HG02623 (cell line): ENCODE measurements around the gene BRAT1.
"Not testable (repeated sequence)": the region's sequence is repeated elsewhere in the genome, so short reads cannot be mapped to it uniquely, and the experiment has no call there.

ENCODE experiments used
- ATAC-seq: cut with Tn5 transposase; IDR thresholded peaks from one replicate; pipeline ENCODE4 v1.9.1; 2021; ENCODE audit warnings: moderate library complexity; ENCODE audit not compliant: unreplicated experiment

BRAT1 gene

DNA sequence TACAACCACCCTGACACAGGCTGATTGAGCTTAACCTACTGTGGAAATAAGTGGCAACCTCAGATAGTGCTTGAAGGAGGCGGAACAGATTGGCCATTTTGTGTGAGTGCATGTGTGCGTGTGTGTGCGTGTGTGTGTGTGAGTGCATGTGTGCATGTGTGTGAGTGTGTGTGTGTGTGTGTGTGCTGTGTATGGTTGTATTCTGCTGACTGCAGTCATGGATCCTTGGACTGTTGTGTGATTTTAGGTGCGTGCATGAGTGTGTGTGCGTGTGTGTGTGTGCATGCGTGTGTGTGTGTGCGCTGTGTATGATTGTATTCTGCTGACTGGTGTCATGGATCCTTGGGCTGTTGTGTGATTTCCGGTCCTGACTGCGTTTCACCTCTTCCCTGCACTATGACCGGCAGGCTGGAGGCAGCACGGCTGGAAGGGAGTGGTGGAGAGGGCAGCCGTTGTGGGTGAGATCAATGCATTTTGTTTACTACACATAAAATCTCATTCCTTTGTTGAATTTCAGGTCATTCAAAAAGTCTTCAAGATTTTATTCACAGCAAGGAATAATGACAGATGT lies 9.7 kb upstream of the BRAT1 start:
- ATAC-seq, result no peak

DNA sequence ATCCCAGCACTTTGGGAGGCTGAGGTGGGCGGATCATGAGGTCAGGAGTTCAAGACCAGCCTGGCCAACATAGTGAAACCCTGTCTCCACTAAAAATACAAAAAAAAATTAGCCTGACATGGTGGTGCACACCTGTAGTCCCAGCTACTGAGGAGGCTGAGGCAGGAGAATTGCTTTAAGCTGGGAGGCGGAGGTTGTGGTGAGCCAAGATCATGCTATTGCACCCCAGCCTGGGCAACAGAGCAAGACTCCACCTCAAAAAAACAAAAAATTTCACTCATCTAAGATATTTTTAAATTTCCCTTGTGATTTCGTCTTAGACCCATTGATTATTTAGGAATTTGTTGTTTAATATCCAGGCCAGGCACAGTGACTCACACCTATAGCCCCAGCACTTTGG lies 8.6 kb upstream of the BRAT1 start:
- not testable (repeated sequence) for ATAC-seq

DNA sequence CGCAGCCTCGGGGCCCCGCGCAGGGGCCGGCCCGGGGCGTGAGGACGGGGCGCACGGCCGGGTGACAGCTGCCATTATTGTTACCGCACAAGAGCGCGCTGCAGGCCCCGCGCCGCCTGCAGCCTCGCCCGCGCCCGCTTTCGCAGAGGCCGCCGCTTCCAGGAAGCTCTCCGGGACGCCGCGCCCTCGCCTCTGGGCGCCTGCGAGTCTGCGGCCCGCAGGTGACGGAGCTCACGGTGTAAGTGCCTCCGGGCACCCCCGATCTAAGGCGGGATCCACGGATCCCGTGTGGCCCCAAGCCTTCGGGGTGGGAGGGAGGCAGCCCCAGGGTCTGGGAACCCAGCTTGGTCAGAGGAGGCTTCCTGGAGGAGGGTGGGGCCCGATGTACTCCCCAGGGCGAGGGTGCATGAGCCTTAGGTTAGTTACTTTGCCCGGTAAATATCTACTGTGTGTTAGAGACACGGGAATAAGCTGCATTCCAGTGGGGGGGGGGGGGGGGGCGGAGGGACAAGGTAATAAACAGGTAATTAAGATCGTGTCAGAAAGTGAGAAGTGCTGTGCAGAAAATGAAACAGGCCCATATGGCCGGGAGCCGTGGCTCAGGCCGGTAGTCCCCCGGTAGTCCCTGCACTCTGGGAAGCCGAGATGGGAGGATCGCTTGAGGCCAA lies 4.1 kb upstream of the BRAT1 start:
- peak; percentile 5 for ATAC-seq

- peak; percentile 54 for ATAC-seq
These were observed 3.4 kb upstream of the BRAT1 start, which contains the start of gene IQCE for GRCh38 chr7:2558629-2559282. IQCE (plus strand) TSS chr7:2558979; CDS start chr7:2559182, 203 bp downstream.

DNA sequence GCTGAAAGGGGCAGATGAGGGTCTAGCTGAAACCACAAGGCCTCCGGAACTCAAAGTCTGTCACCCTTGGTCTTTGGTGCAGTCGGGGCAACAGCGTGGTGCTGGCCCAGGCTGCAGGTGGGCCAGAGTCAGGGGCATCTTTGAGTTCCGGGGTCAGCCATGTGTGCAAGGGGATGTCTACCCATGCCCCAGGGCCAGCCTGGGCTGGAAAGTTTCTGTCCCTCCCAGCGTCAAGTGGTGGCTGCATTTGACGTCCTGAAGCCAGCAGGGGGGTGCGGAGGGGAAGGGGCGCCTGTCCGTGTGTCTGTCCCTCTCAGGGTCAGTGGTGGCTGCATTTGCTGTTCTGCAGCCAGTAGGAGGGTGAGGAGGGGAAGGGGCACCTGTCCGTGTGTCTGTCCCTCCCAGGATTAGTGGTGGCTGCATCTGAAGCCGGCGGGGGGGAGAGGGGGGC lies 638 bp downstream of the BRAT1 start:
- ATAC-seq, result no peak

DNA sequence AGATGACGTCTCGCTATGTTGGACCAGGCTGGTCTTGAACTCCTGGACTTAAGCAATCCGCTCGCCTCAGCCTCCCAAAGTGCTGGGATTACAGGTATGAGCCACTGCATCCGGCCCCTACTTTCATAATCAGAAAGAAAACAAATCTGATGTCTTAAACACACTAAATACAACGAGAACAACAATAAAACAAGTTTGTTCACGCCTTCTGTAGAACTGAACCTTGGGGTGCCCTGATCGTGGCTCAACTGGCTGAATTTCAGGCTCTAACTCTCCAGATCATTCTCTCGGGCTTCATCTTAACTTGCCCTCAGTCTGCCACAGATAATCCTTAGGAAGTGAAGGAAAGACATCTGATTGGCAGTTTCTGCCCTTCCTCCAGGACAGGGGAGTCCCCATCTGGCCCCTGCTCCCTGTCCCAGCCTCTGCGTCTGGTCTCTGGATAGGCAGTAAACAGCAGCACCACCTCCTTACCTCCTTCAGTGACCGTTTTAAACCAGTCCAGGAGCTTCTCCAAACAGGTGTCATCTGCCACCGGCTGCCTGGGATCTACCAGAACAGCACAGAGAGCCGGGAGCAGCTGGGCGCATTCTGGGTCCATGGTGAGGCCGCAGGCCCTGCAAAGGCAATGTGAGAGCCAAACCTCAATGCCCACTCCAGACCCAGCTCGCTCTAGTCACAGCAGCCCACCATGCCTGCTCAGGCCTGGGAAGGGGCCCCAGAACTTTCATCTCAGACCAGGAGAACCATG lies 1.3 kb downstream of the BRAT1 start:
- no peak for ATAC-seq

DNA sequence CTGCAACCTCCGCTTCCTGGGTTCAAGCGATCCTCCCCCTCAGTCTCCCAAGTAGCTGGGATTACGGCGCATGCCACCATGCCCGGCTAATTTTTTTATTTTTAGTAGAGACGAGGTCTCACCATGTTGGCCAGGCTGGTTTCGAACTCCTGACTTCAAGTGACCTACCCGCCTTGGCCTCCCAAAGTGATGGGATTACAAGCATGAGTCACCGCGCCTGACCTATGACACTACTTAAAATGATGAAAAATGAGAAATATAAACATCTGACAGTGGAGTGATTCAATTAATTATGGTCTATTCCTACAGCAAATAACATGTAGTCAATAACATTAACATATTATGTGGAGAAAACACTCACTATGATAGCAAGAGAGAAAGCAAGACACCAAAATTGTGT lies 2.2 kb downstream of the BRAT1 start:
- ATAC-seq, result no peak

- no peak for ATAC-seq
These were observed 3.9 kb downstream of the BRAT1 start for GRCh38 chr7:2551418-2551817.

DNA sequence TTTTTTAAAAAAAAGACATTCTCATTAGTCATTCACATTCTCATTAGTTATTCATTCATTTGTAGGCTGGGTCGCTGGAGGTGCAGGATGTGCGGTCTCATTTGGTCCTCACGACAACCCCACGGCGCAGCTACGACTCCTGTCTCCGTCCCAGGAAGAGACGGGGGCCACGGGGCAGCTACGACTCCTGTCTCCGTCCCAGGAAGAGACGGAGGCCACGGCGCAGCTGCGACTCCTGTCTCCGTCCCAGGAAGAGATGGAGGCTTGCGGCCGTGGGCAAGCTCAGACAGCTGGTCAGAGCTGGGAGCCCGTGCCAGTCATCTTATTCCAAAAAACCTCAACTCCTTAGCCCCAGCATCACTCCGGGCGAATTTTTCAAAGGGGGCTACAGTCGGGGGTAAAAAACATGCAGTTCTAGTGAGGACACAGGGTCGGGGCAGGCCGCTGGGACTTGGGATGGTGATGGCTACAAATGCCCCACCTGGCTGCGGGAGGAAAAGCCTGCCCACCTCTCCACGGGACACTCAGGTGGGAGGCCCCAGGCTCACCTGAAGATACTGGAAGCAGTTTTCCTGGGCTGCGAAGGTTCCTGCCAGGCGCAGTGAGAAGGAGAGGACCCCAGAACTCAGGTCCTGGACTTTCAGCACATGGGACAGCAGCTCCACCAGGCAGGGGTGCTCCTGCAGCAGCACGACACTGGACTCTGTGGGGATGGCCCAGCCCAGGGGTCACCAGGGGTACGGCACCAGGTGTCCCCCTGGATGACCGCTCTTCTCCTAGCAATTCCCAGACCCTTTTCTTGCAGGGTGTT lies 8.3 kb downstream of the BRAT1 start:
- no peak for ATAC-seq

DNA sequence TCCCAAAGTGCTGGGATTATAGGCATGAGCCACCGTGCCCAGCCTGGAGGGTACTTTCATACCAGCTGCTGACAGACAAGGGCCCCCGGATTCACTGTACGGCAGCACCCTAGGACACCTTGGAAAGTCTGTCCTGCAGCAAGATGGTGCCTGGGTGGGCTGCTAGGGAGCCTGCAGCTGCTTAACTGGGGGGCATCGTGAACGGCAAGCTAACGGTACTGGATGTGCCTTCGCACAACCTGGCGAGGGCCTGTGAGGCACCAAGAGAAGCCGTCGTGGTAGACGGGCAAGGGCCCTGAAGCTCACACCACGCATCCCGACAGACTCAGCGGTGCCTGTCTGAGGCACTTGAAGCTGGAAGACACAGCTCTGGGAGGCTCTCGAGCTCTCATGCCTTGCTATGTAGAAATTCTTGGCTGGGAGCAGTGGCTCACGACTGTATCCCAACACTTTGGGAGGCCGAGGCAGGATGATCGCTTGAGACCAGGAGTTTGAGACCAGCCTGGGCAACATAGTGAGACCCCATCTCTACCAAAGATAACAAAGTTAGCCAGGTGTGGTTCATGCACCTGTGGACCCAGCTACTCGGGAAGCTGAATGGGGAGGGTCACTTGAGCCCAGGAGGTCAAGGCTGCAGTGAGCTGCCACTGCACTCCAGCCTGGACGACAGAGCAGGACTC lies 9.4 kb downstream of the BRAT1 start:
- ATAC-seq, result no peak

- ATAC-seq, result no peak
These were observed 10.7 kb downstream of the BRAT1 start for GRCh38 chr7:2544541-2545188.

GRCh38 chr7:2542916-2543871 lies 12.1 kb downstream of the BRAT1 start:
- no peak for ATAC-seq

GRCh38 chr7:2542011-2542915 lies 13.1 kb downstream of the BRAT1 start:
- no peak for ATAC-seq

DNA sequence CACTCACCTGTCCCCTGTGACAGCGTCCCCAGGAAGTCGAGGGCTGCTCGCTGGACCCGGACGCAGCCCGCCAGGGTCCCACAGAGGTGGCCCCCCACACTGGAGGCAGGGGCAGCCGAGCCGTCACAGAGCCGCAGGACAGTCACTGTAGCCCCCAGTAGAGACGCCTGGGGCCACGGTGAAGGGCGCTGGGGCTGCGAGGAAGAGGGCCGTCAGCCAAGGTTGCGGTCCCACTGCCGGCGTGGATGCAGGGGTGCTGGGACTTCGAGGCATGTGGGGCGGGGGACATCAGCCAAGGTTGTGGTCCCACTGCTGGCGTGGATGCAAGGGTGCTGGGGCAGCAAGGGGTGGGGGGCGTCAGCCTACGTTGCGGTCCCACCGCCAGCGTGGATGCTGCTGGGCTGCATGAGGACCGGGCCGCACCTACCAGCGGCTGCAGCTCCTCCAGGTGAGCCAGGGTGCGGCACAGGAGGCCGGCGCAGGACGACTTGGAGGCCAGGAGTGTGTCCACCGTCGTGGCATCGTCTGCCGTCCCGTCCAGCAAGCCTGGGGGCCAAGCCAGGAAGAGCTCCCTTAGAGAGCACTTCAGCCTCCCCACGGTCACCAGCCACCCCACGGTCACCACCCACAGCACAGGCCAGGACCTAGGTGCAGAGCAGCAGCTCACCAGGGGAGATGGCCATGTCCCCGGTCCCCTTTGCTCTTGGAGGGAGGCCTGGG lies 13.9 kb downstream of the BRAT1 start:
- ATAC-seq, result no peak

DNA sequence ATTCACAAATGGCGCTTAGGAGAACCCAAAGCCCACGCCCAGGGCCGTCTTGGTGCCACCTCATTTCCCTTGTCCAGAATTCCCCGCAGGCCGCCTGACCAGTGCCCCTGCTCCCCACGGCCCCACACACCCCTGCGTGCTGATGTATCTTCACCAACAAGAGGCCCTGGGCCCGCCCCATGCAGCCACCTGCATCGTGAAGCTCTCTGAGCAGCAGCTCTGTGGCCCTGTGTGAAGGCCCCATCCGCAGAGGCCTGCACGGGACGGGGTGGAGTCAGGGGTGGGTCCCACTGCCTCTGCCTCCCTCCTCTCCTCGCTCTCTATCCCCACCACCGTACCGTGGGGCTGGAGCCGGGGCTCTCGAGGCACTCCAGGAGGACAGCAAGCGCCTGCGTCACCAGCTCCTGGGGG lies 14.7 kb downstream of the BRAT1 start:
- ATAC-seq, result no peak

- ATAC-seq, result no peak
These were observed 15.2 kb downstream of the BRAT1 start for GRCh38 chr7:2540133-2540532.
